Measurements from ENCODE around the gene MCRIP2.

MCRIP2 gene

DNA sequence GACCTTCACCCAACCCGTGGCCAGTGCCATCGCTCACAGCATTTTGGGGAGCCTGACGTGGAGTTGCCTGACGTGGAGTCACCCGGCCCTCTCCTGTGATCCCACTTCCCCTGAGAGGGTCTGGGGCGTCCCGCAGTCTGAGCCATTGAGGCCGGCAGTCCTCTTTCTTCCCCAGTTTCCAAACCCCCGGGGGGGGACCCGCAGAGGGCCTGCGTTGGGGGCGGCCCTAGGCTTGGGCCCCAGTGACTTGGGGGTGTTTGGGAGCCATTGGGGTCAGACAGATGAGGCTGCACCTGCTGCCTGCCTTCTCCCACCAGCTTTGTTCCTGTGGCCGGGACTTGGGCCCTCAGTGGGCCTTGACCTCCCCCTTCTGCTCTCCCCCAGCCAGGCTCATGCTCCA, 28.0 kb downstream of the MCRIP2 start:
- DNase-seq (ENCODE audit: low read depth in 3 of 3): no peak

DNA sequence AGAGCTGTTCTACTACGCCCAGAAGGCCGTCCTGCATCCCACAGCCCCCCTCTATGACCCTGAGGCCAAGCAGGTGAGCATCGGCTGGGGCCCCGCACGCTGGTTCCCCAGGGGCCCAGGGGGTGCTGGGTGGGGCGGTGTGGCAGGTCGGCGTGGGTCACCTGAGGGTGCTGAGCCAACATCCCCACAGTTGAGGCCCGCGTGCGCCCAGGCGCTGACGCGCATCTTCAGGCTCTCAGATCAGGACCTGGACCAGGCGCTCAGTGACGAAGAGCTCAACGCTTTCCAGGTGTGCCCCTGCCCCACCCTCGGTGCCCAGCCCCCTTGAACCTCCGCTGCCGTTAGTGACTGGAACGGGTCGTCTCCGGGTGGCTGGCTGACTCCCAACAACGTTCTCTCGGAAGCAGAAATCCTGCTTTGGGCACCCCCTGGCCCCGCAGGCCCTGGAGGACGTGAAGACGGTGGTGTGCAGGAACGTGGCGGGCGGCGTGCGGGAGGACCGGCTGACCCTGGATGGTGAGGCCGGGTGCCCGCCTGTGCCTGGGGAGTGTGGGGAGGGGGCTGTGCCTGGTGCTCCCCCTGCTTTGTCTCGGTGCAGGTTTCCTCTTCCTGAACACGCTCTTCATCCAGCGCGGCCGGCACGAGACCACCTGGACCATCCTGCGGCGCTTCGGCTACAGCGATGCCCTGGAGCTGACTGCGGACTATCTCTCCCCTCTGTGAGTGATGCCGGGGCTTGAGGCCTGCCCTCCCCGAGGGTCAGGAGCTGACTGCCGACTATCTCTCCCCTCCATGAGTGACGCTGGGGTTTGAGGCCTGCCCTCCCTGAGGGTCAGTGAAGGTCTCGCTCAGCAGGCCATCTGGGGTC, 29.1 kb downstream of the MCRIP2 start:
- DNase-seq (ENCODE audit: low read depth in 3 of 3): no peak

DNA sequence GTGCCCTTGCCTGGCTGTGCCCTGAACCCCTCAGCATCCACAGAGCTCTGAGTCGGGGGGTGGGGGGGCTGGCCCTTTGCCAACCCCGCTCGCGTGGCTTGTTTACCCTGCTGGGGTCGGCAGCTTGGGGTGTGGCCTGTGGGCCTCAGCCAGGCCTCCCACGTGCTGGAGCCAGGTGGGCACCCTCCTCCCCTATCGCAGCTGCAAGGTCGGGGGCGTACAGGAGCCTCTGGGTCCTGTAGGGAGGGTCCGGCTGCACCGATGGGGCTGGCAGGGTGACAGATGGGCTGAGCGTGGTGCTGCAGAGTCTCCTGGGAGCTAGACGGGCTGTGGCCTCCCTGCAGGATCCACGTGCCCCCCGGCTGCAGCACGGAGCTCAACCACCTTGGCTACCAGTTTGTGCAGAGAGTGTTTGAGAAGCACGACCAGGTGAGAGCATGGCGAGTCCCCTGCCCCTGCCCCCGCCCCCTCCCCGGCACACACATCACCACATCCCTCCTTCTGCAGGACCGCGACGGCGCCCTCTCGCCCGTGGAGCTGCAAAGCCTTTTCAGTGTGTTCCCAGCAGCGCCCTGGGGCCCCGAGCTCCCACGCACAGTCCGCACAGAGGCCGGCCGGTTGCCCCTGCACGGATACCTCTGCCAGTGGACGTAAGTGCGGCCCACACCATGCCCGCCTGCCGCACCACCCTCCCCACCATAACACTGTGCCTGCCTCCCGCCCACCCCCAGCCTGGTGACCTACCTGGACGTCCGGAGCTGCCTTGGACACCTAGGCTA, 29.9 kb downstream of the MCRIP2 start:
- no peak for DNase-seq (ENCODE audit: low read depth in 3 of 3)

DNA sequence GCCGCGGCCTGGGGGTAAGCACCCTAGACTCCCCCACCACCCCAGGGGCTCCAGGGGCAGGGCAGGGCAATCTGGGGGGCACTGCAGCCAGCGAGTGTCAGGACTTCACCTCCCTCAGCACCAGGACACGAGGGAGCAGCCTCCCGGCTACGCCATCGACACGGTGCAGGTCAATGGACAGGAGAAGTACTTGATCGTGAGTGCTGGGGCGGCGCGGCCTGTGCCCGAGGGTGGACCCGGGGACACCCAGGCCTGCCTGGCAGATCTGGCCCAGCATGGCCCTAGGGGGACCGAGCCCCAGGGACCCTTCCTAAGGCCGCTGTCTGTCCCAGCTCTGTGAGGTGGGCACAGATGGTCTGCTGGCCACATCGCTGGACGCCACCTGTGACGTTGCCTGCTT, 30.7 kb downstream of the MCRIP2 start:
- DNase-seq (ENCODE audit: low read depth in 3 of 3): no peak

- DNase-seq (ENCODE audit: low read depth in 3 of 3): no peak
Measured at GRCh38 chr16:672851-673250, 31.2 kb downstream of the MCRIP2 start.

- no peak for DNase-seq (ENCODE audit: low read depth in 3 of 3)
Measured at GRCh38 chr16:673399-673991, 31.9 kb downstream of the MCRIP2 start.

- DNase-seq (ENCODE audit: low read depth in 3 of 3): no peak
Measured at GRCh38 chr16:674214-674881, 32.7 kb downstream of the MCRIP2 start.

- DNase-seq (ENCODE audit: low read depth in 3 of 3): no peak
Measured at GRCh38 chr16:674968-675883, 33.6 kb downstream of the MCRIP2 start, which contains the start of gene RHBDL1. RHBDL1 (plus strand) TSS chr16:675671; CDS start chr16:675791, 120 bp downstream.

DNA sequence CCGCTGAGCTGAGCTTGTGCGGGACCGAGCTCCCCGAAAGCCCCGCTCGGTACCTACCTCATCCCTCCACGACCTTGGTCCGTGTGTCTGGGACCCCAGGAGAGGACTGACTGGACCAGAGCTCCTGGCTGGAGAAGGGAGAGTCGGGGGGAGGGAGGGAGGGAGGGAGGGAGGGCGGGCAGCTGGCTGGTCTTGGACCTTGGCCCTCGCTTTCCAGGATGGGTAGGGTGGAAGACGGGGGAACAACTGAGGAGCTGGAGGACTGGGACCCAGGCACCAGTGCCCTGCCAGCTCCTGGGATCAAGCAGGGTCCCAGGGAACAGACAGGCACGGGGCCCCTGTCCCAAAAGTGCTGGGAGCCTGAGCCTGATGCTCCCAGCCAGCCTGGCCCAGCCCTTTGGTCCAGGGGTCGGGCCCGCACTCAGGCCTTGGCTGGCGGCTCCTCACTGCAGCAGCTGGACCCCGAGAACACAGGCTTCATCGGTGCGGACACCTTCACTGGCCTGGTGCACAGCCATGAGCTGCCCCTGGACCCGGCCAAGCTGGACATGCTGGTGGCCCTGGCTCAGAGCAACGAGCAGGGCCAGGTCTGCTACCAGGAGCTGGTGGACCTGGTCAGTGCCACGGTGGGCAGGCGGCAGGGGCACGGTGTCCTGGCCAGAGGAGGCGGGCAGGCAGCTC, 34.4 kb downstream of the MCRIP2 start:
- DNase-seq (ENCODE audit: low read depth in 3 of 3): no peak

DNA sequence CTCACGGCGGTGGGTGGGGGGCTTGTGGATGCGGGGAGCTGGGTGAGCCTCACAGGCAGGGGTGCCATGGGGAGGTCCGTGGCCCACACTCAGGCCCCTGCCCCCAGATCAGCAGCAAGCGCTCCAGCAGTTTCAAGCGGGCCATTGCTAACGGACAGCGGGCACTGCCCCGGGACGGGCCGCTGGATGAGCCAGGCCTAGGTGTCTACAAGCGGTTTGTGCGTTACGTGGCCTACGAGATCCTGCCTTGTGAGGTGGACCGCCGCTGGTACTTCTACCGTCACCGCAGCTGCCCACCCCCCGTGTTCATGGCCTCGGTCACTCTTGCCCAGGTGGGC, 34.9 kb downstream of the MCRIP2 start:
- DNase-seq (ENCODE audit: low read depth in 3 of 3): no peak

DNA sequence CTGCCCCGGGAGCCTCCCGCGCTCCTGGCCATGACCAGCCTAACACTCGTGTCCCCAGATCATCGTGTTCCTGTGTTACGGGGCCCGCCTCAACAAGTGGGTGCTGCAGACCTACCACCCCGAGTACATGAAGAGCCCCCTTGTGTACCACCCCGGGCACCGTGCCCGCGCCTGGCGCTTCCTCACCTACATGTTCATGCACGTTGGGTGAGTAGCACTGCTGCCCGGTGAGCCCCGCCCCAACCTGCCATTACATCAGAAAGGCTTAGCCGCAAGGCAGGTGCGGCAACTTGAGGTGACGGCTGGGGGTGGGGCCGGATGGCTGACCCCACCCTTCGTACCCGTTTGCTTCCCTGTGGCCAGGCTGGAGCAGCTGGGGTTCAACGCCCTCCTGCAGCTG, 35.3 kb downstream of the MCRIP2 start:
- DNase-seq (ENCODE audit: low read depth in 3 of 3): no peak

GRCh38 chr16:677316-678190, 35.9 kb downstream of the MCRIP2 start:
- DNase-seq (ENCODE audit: low read depth in 3 of 3): no peak

- DNase-seq (ENCODE audit: low read depth in 3 of 3): no peak
Measured at GRCh38 chr16:678209-678857, 36.7 kb downstream of the MCRIP2 start.

GRCh38 chr16:678858-679813, 37.5 kb downstream of the MCRIP2 start:
- DNase-seq (ENCODE audit: low read depth in 3 of 3): peak in 2 of 3 experiments; percentile 30 to 59

- DNase-seq (ENCODE audit: low read depth in 3 of 3): peak; percentile 78 to 91 (median 81)
Measured at GRCh38 chr16:679814-680624, 38.4 kb downstream of the MCRIP2 start, which contains the start of gene STUB1. STUB1 (plus strand) TSS chr16:680410; CDS start chr16:680526, 116 bp downstream.

DNA sequence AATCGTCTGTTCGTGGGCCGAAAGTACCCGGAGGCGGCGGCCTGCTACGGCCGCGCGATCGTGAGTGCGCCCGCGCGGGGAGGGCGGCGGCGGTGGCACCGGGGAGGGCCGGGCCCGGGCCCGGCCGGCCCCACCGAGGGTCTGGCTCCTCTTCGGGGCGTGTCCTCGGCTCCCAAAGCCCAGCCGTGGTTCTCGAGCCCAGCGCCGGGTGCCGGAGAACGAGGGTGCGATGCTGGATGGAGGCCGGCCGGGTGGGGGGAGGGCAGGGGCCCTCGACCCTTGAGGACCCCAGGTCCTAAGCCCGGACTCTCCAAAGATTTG, 39.0 kb downstream of the MCRIP2 start:
- no peak for DNase-seq (ENCODE audit: low read depth in 3 of 3)

Measured in stimulated activated CD4-positive, alpha-beta T cell treated with anti-CD3 and anti-CD28 coated beads, TNF-alpha, amount 100 ng/mL, for 24 hours (primary cell).